NCI-H1417 treated with DMSO at 0.1 percent for 48 hours (cell line): ENCODE results near the gene RPN2.

Source experiments
- DNase-seq: peaks from one replicate; lab custom pipeline; 2025; lab: John Stamatoyannopoulos, UW

Gene RPN2

DNA sequence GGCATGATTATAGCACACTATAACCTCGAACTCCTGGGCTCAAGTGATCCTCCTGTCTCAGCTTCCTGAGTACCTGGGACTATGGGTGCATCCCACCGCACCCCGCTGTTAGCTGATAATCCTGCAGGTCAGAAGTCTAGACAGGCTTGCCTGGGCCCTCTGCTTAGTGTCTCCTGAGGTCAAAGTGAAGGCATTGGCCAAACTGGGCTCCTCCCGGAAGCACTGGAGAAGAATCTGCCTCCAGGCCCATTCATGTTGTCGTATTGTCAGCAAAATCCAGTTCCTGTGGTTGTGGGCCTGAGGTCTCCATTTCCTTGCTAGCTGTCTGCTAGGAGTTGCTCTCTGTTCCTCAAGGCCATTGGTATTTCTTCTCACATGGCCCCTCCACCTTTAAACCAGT lies 6.6 kb downstream of the RPN2 start:
- DNase-seq = no peak

DNA sequence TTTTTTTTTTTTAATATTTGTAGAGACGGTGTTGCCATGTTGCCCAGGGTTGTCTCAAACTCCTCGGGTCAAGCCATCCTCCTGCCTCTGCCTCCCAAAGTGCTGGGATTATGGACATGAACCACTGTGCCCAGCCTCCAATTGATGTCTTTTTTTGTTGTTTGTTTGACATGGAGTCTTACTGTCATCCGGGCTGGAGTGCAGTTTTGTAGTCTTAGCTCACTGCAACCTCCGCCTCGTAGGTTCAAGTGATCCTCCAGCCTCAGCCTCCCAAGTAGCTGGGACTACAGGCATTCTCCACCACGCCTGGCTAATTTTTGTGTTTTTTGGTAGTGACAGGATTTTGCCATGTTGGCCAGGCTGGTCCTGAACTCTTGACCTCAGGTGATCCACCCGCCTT lies 9.7 kb downstream of the RPN2 start:
- DNase-seq = no peak

DNA sequence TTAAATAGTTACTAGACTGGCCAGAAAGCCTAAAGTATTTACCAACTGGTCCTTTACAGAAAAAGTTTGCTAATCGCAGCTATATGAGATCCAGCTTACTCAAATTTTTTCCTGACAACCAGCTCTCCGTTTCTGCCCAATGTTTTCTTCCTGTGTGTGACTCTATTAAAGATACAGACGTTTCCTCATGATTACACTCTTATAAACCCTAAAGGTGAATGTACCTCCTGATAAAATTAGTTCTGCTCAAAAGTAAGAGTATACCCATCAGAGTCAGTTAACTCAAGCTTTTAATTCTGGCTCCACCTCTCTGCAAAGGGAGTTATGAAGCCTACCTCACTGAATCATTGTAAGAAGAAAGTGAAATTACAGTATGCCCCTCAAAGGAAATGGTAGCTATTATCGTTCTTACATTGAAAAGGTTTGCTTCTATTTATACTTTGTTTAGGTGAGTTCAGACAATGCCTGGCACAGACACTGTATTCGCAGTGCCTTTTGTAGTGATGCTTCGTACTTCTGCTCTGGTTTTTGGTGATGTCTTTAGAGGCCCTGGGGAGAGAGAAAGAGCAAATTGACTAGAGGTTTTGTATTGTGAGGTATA lies 10.4 kb downstream of the RPN2 start:
- DNase-seq = no peak

DNA sequence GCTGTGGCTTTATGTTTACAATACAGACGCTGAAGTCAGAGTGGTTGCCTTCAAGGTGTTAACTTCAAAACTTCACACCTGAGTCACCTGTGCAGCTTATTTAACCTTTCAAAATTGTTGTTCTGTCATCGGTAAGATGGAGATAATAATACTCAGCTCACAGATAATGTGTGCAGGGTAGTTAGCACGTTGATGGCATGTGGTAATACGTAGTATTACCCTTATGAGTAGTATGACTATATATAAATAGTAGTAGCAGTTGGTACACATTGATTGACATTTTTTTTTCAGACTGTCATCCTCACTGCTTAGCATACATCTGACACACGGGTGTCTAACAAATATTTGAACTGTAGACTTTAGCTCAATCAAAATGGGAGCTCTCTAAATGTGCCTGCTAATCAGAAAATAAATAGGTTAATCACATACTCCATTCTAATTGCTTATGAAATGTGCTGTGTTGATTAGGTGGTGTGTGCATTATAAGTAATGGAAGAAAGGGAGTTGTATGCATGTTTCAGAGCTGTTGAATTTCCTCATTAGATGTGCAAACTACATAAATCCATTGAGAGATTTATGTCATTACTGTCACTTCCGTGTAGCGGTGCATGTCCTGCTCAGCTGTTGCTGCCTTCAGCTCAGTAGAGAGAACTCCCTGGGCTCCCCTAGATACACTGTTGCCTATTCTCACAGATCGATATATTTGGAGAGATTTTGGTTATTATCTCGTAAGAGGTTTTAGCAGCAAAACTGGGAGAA lies 11.4 kb downstream of the RPN2 start:
- DNase-seq = no peak

DNA sequence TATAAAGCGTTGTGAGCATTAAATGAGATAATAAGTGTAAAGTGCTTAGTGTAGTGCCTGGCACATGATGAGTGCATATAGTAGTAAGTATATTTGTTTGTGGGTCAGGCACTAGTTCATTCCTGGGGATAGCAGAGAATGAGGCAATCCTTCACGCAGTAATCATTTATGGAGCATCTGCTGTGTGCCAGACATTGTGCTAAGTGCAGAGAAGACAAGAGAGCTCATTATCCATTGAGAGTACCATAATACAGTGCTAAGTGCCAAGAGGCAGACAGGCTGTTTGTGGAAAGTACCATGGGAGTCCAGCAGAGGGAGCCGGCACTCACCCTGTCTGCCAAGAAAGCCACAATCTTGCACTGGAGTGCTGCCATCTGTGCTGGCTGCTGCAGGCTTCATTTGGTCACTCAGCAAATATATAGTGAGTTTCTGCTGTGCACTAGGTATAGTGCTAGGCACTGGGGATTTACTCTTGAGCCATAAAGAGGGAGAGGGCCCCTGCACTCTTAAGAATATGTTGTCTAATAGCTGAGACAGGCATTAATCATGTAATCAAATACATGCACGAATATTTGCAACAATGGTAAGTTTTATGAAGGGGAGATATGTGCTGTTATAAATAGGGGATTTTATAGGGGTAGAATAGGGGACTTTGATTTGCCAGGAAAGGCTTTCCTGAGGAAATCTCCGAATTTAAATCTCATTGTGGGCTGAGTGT lies 13.2 kb downstream of the RPN2 start:
- DNase-seq = peak; percentile 41

DNA sequence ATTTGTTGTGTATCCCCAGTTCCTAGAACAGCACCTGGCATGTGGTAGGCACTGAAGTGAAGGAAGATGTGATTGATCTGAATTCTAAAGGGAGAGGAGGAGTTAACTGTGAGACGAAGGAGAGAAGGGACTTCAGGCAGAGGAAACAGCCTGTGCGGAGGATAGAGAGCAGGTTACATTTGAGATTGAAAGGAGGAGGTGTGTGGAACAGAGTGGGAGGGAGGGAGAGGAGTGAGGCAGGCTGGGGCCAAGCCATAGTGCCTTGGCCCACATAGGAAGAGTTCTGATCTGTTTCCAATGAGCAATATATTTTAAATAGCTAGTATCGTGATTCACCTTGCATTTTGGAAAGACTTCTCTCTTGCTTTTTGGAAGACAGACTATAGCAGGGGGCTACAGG lies 14.1 kb downstream of the RPN2 start:
- DNase-seq = no peak

DNA sequence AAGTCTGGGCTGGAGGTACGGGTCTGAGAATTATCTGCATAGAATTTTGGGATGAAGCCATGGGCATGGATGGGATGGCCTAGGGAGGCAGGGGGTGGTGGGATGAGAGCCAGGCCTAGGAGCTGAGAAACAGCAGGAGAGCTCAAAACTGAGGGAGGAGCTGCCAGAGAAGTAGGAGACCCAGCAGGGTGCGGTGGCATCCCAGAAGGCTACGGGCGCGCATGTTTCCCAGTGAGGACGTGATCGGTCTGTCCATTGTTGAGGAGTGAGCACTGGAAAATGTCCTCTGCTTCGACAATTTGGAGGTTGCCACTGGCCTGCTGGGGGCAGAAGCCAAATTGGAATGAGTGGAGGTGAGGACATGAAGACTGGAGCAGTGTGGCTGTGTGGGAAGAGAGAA lies 14.7 kb downstream of the RPN2 start:
- DNase-seq = no peak

DNA sequence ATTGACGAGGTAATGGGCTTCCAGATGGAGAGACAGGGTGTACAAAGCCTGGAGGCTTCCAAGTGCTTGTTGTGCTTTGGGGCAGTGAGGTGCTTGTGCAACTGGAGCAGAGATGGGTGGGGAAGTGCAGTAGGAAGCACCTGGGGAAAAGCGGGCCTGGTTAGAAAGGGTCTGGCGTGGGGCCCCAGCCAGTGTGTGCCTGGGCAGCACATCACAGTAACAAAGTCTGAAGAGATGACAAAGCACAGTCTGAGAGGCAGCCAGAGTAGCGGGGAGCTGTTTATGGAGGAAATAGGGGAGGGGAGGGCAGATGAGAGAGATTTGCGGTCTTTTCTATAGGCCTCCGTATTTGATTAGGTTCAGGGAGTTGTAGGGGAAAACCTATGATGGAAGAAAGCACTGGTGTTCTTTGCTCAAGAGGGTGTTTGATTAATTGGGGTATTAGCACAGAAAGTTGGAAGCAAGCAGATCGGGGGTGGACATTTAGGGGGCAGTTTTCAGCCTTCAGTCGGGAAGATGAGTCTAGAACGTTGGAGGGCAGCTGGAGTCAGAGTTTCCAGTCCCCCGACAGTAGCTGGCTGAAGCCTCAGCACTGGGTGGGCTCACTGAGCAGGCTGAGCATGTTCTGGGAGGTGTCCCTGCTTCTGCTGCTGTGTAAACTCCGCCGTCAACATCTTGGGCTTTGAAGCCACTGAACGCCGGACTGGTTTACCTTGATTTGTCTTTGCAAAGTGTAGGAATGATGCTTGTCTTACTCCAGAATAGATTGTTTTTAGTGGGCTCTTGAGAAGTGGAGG lies 15.7 kb downstream of the RPN2 start:
- DNase-seq = no peak

DNA sequence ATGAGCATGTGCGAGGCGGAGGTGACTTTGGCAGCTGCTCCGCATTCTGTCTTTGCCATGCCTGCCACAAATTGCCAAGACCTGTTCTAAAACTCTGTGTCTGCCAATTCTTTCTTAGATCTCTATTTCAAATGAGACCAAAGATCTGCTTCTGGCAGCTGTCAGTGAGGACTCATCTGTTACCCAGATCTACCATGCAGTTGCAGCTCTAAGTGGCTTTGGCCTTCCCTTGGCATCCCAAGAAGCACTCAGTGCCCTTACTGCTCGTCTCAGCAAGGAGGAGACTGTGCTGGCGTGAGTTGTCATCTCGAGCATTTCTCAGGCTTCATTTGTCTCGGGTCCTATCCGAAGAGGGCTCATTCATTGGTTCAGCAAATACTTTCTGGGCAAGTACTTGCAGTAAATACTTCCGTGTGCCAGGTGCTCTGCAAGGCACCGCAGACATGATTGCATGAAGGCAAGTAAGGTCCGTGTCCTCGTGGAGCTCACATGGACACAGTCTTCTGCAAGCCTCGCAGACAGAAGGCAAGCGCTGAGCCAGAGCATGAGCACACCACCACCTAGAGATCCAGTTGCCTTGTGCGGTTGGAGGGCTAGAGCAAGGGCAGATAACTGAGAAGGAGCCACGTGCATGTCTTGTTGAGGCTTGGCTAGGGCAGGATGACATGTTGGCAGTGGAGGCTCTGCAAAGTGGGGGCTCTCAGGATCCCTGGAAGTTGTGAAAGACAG lies 20.0 kb downstream of the RPN2 start:
- no peak for DNase-seq

DNA sequence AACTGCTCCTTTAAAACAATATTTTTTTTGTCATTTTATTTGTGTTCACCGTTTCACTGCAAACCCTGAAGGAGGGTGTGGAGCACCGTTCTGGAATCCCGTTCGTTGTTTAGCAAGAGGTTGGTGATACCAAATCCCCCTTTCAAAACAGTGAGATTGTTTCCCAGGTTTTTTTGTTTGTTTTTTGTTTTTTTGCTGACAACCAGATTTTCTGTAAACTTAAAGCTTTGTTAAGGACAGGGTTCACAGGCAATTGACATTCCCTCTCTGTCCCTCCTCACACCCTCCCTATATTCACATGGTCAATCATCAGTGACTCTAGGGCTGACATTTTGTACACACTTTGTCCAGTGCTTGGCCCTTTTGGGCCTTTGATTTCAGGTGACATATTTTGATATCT lies 21.2 kb downstream of the RPN2 start:
- no peak for DNase-seq

DNA sequence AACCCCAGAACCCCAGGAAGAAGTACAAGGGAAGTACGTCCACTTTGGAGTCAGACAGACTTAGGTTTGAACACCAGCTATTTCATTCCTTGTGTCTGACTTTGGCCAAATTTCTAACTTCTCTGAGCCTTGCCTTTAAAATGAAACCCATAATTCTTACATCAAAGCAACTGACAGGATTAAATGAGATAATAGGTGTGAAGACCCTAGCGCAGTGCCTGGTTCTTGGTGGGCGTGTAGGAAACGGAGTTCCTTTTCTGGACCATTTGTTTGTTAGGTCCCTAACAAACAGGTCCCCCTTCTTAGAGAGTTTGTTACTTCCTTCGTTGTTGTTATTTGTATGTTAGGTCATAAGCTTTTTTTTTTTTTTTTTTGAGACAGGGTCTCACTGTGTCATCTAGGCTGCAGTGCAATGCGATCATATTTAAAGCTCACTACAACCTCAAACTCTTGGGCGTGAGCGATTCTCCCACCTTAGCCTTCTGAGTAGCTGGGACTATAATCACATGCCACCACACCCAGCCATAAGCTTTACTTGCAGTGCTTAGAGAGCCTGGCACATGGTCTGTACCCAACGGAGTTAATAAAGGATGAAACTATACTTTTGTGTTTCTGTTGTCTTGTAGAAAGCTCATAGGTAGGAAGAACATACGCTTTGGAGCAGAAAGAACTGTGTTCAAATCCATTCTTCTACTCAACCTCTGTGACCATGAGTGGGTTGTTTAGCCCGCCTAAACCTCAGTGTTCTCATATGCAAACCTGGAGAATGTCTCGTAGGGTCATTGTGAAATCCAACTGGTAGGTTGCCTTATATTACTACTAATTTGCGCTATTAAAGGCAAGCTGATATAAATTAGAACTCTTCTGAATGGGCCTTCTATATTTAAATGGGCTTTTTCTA lies 22.0 kb downstream of the RPN2 start:
- no peak for DNase-seq

DNA sequence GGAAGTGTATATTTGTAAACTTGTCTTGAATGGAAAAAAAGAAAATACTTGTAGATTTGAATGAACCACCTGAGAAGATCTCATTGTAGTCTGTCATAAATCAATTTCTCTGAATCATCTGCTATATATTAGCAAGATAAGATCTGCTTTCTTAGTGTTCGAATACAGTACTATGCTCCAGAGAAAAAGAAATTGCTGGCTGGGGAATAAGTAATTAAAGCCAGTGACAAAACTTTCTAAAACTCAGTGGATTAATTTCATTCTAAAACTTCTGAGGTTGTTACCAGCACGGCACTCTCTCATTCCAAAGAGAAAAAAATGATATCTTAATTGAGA lies 22.7 kb downstream of the RPN2 start:
- no peak for DNase-seq

DNA sequence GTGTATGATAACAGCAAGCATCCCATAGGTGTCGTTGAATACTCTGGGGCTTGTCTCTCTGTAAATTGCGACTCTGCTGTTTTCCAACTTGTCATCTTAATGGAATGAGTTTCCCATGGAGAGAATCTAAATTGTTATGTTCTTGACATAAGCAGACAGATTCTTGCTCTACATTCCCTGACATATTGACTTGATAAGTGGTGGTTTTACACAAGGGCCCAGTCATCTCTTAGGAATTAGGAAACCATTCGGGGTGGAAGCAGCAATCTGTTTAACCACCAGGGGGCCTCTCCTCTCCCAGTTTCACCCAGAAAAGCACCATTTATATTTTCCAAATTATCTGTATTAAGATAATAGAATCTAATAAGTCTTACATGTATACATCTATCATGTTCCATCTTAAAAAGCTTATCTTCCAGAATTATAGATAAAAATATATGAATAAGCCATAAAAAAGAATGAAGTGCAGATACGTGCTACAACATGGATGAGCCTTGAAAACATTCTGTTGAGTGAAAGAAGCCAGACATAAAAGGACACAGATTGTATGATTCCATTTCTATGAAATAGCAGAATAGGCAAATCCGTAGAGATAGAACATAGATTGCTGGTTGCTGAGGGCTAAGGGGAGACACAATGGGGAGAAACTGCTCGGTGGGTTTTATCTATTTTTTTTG lies 23.3 kb downstream of the RPN2 start:
- DNase-seq = peak; percentile 36

DNA sequence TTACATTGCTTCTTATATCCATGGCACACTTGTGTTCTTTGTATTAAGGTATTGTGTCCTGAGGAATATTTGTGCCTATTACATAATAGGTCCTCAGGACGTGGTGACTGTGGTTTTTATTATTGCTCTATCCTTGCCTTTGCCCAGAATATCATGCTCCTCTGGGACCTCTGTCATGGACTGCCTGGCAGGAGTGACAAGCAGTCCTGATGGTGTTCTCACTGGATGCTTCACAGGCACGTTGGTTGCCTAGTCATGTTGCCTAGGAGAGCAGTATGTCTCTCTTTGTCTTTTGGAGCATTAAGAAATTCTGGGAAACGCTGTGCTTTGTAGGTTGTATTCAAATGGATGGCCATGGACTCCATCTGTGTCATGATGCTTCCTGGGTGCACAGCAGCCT lies 24.9 kb downstream of the RPN2 start:
- DNase-seq = no peak

DNA sequence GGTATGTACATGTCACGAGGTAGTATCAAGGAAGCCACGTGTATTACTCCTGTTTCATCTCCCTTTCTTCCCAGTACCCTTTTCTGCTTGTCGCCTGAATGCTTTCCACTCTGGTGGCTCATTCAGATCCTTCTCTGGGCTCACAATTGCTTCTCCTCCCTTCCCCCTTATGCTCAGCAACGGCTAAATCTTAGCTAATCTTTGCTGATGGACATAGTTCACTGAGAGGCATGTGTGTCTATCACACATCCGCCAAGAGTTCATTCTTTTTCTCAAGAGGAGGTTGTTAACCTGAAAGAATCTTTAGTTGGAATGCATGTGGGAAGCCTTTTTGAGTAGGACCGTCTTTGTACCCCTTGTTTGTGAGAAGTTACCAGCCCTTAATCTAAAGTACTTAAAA lies 26.0 kb downstream of the RPN2 start:
- no peak for DNase-seq

DNA sequence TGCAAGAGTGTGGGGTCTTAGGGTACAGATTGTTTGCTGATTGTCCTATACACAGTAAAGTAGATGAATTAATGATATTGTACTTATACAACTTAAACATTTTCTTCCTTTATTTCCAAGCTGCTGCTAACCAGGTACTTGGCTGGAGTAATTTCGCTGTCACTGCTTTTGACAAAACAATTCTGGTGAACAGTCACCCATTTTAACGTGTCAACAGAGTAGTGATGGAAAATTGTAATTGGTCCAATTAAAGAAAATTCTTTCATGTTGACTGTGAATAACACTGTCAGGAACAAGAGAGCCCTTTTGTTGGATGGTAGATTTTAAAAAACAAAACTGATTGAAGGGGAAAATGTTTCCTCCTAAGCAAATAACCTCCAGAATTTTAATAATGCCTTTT lies 26.7 kb downstream of the RPN2 start:
- DNase-seq = peak; percentile 16

DNA sequence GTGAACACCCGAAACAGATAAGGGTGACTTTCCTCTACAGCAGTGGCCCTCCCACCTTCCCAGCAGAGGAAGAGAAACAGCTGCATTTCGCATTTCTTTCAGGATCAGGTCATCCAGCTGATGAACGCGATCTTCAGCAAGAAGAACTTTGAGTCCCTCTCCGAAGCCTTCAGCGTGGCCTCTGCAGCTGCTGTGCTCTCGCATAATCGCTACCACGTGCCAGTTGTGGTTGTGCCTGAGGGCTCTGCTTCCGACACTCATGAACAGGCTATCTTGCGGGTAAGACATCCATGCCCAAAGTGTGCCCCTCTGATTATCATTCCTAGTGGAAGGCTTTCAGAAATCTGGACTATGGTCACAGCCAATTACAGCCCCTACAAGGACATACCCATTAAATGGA lies 28.0 kb downstream of the RPN2 start:
- DNase-seq = no peak

DNA sequence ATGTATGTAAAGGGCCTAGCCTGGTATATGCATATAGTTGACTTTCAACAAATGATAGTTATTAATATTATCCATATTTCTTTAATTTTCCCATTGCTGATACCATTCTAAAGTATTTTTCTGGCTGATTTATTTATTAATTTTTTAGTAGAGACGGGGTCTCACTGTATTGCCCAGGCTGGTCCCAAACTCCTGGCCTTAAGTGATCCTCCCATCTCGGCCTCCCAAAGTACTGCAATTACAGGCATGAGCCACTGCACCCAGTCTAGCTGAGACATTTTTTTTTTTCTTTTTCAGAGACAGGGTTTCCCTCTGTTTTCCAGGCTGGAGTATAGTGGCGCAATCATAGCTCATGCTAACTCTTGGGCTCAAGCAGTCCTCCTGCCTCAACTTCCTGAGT lies 30.1 kb downstream of the RPN2 start:
- DNase-seq = no peak

DNA sequence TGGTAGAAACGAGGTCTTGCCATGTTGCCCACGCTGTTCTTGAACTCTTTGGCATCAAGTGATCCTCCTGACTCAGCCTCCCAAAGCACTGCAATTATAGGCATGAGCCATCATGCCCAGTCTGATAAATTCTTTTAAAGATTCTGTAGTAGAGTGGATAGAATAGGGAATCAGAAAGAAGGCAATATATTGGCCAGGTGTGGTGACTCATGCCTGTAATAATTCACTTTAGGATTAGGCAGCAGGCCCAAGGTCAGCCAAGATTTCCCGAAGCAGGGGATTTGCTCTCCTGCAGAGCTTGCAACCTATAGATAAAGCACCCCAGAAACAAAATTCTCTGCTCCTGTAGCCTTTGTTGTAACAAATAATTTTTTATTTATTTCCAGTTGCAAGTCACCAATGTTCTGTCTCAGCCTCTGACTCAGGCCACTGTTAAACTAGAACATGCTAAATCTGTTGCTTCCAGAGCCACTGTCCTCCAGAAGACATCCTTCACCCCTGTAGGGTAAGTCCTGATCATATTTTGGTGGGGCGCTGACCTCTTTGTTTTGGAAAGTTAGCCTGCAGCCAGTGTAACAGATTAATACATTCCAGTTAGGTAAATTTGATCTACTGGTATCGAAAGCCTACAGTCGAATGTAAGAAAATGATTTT lies 30.7 kb downstream of the RPN2 start:
- no peak for DNase-seq

DNA sequence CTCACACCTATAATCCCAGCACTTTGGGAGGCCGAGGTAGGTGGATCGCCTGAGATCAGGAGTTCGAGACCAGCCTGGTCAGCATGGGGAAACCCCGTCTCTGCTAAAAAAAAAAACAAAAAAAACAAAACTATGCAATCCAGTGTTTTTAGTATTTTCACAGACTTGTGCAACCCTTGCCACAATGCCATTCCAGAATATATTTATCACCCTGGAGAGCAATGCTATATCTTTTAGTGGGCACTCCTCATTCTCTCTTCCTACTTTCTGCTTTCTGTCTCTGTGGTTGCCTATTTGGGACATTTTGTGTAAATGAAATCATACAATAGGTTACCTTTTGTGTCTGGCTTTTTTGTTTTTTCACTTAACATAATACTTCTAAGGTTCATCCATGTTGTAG lies 39.3 kb downstream of the RPN2 start:
- no peak for DNase-seq
